Lower leg skin (tissue), 4 donors: ENCODE measurements around the gene OLFML3. TPM values are rescaled to one million over a fixed set of nuclear protein-coding genes. Genes with fewer than 3 reads are reported as not detected.
"Not testable (repeated sequence)": the region's sequence is repeated elsewhere in the genome, so short reads cannot be mapped to it uniquely, and the experiment has no call there.

Experiments
- DNase-seq, 2 donors: peaks; one replicate each; pipeline ENCODE4 v3.0.0-alpha.2; 2019; ENCODE audit warnings: low spot score in 2 of 2
- H3K4me3 ChIP-seq: fragments of 200-600 bp; sonication (generic); 2 replicates; pipeline ENCODE4 v1.5.1; 2017; ENCODE audit warnings: mild to moderate bottlenecking, low read depth; ENCODE audit not compliant: poor library complexity, severe bottlenecking
- POLR2A ChIP-seq, 2 donors: fragments of 450-650 bp; IDR thresholded peaks; one replicate each; pipeline ENCODE4 v1.6.1; 2016 to 2017; ENCODE audit warnings: antibody characterized with exemption in 2 of 2, mild to moderate bottlenecking in 1 of 2, moderate library complexity in 1 of 2
- WGBS, 2 donors: methylation state at CpG; one replicate each; pipeline ENCODE4 v1.1.5; 2018; 5-methylcytosine and 5-hydroxymethylcytosine counted together
- intact Hi-C: fragments of 100-400 bp; cut with DNase I; formaldehyde crosslinking; loops from one replicate; pipeline ENCODE4 v1.15.0; 2023; ENCODE audit warnings: low total_unique reads
- total RNA-seq, 4 donors: library from RNA; depleted of rRNA; stranded (reverse); fragments of >200 nt; gene quantifications; one replicate each; pipeline ENCODE4 v1.1.0, GENCODE V29; 2016
- TF ChIP-seq, protein P1 (sequence below), 3 donors: fragments of 450-650 bp; IDR thresholded peaks; one replicate each; pipeline ENCODE4 v1.5.1; 2016; ENCODE audit warnings: antibody characterized with exemption in 3 of 3, mild to moderate bottlenecking in 3 of 3, moderate library complexity in 2 of 3

Gene OLFML3
- total RNA-seq, 4 donors from 2014 or later: 3.7 to 57.9 (median 15.9) TPM

DNA sequence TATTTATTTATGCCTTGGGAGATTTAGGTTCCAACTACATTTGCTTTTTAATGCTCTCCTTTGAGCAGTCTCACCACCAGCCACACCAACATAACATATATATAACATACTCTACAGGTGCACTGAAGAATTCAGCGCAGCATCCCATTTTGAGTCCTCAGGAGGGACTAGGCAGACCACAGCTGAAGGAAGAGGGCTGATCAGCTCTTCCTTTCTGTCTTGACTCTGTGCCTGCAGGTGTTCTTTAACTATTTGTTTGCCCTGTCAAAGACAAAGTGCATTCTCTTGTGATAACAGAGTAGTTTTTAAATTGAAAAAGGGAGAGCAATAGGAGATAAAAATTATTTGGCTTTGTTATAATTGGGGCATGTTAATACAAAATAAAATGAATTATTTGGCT is 33.2 kb upstream of the OLFML3 start:
- intact Hi-C loops: no loop called here
- DNase-seq: no peak
- WGBS, 2 donors: 80 to 86% methylated on average over 1 of the region's 1 CpG
- no peak overlapping the region for H3K4me3 ChIP-seq
- TF ChIP-seq POLR2A (IDR thresholded peaks at IDR 0.05): no peak
- TF ChIP-seq, protein P1, sequence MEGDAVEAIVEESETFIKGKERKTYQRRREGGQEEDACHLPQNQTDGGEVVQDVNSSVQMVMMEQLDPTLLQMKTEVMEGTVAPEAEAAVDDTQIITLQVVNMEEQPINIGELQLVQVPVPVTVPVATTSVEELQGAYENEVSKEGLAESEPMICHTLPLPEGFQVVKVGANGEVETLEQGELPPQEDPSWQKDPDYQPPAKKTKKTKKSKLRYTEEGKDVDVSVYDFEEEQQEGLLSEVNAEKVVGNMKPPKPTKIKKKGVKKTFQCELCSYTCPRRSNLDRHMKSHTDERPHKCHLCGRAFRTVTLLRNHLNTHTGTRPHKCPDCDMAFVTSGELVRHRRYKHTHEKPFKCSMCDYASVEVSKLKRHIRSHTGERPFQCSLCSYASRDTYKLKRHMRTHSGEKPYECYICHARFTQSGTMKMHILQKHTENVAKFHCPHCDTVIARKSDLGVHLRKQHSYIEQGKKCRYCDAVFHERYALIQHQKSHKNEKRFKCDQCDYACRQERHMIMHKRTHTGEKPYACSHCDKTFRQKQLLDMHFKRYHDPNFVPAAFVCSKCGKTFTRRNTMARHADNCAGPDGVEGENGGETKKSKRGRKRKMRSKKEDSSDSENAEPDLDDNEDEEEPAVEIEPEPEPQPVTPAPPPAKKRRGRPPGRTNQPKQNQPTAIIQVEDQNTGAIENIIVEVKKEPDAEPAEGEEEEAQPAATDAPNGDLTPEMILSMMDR (IDR thresholded peaks at IDR 0.05): no peak

DNA sequence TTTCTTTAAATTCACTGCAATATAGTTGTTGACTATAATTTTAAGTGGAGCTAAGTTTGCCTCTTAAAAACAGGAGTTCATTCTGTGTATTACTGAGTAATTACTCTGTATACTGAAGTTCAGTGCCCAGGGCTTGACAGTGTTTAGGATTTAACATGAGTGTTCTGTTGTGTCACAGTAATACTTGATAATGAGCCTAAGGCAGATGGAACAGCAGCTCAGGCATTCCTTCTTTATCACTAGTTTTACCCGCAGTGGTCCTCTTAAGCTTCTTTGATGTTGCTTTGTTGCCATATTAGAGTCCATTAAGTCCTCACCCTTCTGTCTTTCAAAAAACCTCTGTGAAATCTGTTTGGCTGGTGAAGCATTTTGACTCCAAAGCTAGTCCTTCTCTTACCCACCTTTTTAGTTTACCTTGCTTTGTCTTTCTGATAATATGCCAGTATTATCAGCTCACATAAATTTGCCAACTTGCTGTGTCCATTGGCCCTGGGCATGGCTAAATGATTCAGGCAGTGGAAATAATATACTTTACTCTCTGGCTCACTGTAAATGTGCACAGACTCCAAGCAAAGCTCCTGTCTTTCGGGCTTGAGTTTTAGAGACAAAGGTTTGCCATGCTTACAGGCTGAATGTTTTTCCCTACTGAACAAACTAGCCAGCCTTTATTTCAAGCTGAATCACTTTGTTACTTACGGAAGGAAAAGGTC is 32.4 kb upstream of the OLFML3 start:
- DNase-seq: no peak
- WGBS, 2 donors: 59 to 63% methylated on average over 3 of the region's 3 CpGs
- H3K4me3 ChIP-seq: no peak overlapping the region
- TF ChIP-seq POLR2A (IDR thresholded peaks at IDR 0.05): no peak
- TF ChIP-seq, protein P1 (IDR thresholded peaks at IDR 0.05): no peak
- intact Hi-C loops: no loop called here

DNA sequence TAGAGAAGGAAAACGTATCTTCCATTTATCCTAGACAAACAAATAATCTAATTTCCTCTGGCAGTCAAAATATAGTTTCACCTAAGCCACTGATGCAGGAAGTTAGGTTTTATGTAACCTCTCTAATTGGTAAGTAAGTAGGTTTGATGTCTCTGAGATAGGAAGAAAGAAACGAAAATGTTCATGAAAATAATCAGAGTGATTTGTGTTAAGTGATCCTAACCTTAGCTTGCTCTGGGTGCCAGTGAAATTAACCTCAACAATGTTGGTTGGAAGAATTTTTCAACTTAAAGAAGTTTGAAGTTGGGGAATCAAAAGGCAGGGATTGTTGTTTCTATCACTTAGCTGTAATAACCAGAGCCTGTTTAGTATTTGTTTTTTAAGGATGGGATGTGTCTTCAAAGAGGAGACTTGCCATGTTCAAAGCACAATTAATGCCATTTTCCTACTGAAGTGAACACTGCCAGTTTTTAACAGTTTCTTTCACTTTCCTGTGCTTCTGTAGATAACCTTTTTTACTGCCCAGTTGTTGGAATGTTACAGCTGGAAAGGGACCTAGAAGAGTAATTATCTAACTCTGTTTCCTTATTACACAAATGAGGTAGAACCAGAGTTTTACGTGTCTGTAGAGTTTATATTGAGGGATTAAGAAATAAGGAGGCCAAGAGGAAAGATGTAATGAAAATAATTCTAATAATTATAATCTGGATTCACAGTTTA is 31.7 kb upstream of the OLFML3 start:
- DNase-seq: no peak
- TF ChIP-seq, protein P1 (IDR thresholded peaks at IDR 0.05): no peak
- TF ChIP-seq POLR2A (IDR thresholded peaks at IDR 0.05): no peak
- intact Hi-C loops: no loop called here
- WGBS, 2 donors: 21 to 24% methylated on average over 3 of the region's 3 CpGs
- H3K4me3 ChIP-seq: no peak overlapping the region

DNA sequence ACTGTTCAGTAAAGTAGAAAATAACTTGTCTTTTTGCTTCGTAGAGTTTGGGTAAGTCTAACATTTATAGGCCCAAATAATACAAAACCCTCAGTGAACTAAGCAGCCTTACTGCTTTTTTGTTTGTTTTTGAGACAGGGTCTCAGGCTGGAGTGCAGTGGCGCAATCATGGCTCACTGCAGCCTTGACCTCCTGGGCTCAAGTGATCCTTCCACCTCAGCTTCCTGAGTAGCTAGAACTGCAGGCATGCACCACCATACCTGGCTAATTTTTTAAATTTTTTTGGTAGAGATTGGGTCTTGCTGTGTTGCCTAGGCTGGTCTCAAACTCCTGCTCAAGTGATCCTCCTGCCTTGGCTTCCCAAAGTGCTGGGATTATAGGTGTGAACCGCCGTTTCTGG is 31.1 kb upstream of the OLFML3 start:
- H3K4me3 ChIP-seq, intact Hi-C loops, DNase-seq: not testable (repeated sequence)
- 83 to 88% methylated on average over 4 of the region's 4 CpGs for WGBS, 2 donors

DNA sequence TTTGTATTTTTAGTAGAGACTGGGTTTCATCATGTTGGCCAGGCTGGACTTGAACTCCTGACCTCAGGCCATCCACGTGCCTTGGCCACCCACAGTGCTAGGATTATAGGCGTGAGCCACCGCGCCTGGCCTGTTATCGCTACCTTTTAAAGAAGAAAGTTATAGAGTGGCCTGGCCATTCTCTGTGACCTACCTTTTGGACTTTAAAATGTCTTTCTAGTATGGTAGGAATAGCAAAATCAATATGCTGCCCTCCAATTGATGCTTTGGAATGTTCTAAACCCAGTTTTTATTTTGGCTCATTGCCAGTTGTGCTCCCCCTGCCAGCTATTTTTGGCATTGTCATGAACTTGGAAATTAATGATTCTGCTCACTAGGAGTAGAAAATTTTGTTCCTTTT is 30.3 kb upstream of the OLFML3 start:
- 79 to 90% methylated on average over 5 of the region's 5 CpGs for WGBS, 2 donors
- DNase-seq: no peak
- intact Hi-C loops: no loop called here
- H3K4me3 ChIP-seq: no peak overlapping the region
- TF ChIP-seq, protein P1 (IDR thresholded peaks at IDR 0.05): no peak
- no peak for TF ChIP-seq POLR2A (IDR thresholded peaks at IDR 0.05)

DNA sequence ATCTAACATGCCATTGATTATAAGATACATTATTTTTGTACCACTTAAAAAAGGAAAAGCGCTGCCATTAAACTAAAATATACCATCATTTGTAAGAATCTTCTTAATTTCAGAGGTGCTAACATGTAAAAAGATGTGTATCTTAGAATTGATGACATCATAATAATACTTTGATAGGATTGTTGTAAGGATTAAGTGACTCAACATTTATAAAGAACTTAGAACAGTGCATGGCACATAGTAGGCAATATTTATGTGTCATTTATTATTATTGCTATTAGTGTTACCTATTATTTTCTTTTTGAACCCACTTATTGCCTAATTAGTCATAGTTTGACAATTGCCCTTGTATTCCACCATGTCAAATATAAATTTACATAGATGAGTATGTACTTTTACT is 28.4 kb upstream of the OLFML3 start:
- 98 to 100% methylated on average over 1 of the region's 1 CpG for WGBS, 2 donors
- TF ChIP-seq POLR2A (IDR thresholded peaks at IDR 0.05): no peak
- TF ChIP-seq, protein P1 (IDR thresholded peaks at IDR 0.05): no peak
- intact Hi-C loops: no loop called here
- no peak overlapping the region for H3K4me3 ChIP-seq
- no peak for DNase-seq
